Measurements from ENCODE around the gene CRYZL1. TPM values are rescaled to one million over a fixed set of nuclear protein-coding genes. Genes with fewer than 3 reads are reported as not detected.

The CRYZL1 gene
- total RNA-seq, 5 donors from 2014 or later (not counting 1 experiment from before 2014, with no cell fraction given), result 26.5 to 58.3 (median 47.8) TPM

DNA sequence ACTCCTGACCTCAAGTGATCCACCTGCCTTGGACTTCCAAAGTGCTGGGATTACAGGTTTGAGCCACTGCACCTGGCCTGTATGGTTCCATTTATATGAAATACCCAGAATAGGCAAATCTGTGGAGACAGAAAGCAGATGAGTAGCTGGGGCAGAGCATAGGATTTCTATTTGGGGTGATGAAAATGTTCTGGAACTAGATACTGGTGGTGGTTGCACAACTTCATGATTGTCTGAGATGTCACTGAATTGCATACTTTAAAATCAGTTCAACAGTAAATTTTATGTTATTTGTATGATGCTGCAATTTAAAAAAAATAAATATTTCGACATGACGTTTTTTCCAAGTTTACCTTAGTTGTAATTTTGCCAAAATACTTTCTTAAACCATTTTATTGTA is 24.6 kb upstream of the CRYZL1 start:
- Histone ChIP-seq H3K27me3 (replicated peaks in 1 of 2; ENCODE audit: control insufficient read depth in 2 of 2, extremely low read depth in 1 of 2, insufficient read depth in 2 of 2, low read length in 1 of 2) (no peaks in the 10 kb centered on the region), H3K4me3 (ENCODE audit: control insufficient read depth in 1 of 2, extremely low read depth in 1 of 2, low read length in 1 of 2) (no peak overlapping the region), H3K36me3 (ENCODE audit: control insufficient read depth in 2 of 2, extremely low read depth in 1 of 2, insufficient read depth in 1 of 2, low read length in 1 of 2) (no peaks in the 10 kb centered on the region), H3K9me3 (no peaks in the 10 kb centered on the region), H3K27ac (ENCODE audit: low read length) (no peak overlapping the region), H3K4me1 (ENCODE audit: control insufficient read depth in 1 of 2, extremely low read depth in 1 of 2, insufficient read depth in 2 of 2, low read length in 2 of 2) (no peaks in the 10 kb centered on the region)
- ATAC-seq (replicated peaks in 1 of 4) (no peak), DNase-seq (no peak)
- POLR2A ChIA-PET, result no interaction called here
- no peak overlapping the region for H3K27ac Mint-ChIP-seq
- H3K4me3 Mint-ChIP-seq, result no peak overlapping the region
- WGBS (ENCODE audit: insufficient coverage), result no CpG with 5 or more reads among the region's 2 CpGs
- CTCF ChIA-PET, result no interaction called here
- H3K4me1 Mint-ChIP-seq, result no peaks in the 10 kb centered on the region
- no peaks in the 10 kb centered on the region for H3K36me3 Mint-ChIP-seq
- peaks cover 0 to 1% (median 0%) of the 10 kb centered on the region in 3 donors for H3K9me3 Mint-ChIP-seq
- H3K27me3 Mint-ChIP-seq, result no peaks in the 10 kb centered on the region

DNA sequence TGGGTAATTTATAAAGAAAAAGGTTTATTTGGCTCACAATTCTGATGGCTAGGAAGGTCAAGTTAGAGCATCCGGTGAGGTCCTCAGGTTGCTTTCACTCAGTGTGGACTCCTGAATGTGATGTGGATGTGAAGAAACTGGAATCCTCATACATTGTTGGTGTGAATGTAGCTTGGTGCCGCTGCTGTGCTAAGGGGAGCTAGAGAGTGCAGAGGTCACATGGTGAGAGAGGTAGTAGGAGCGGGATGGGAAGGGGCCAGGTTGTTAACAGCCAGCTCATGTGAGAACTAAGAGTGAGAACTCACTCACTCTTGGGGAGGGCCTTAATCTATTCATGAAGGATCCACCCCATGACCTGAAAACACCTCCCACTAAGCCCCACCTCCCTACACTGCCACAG is 22.6 kb upstream of the CRYZL1 start:
- Histone ChIP-seq H3K36me3 (ENCODE audit: control insufficient read depth in 2 of 2, extremely low read depth in 1 of 2, insufficient read depth in 1 of 2, low read length in 1 of 2) (no peaks in the 10 kb centered on the region), H3K27ac (ENCODE audit: low read length) (no peak overlapping the region), H3K4me3 (ENCODE audit: control insufficient read depth in 1 of 2, extremely low read depth in 1 of 2, low read length in 1 of 2) (no peak overlapping the region), H3K4me1 (ENCODE audit: control insufficient read depth in 1 of 2, extremely low read depth in 1 of 2, insufficient read depth in 2 of 2, low read length in 2 of 2) (no peaks in the 10 kb centered on the region), H3K9me3 (no peaks in the 10 kb centered on the region), H3K27me3 (replicated peaks in 1 of 2; ENCODE audit: control insufficient read depth in 2 of 2, extremely low read depth in 1 of 2, insufficient read depth in 2 of 2, low read length in 1 of 2) (no peaks in the 10 kb centered on the region)
- ChIA-PET POLR2A (no interaction called here), CTCF (no interaction called here)
- no peaks in the 10 kb centered on the region for H3K36me3 Mint-ChIP-seq
- no peak overlapping the region for H3K4me3 Mint-ChIP-seq
- no peaks in the 10 kb centered on the region for H3K4me1 Mint-ChIP-seq
- 100% methylated on average over 2 of the region's 3 CpGs for WGBS (ENCODE audit: insufficient coverage)
- H3K27ac Mint-ChIP-seq, result no peak overlapping the region
- H3K9me3 Mint-ChIP-seq, result peaks cover 0 to 3% (median 0%) of the 10 kb centered on the region in 3 donors
- no peak for ATAC-seq (replicated peaks in 1 of 4)
- H3K27me3 Mint-ChIP-seq, result peaks cover 0 to 2% of the 10 kb centered on the region in 2 donors
- DNase-seq, result no peak

DNA sequence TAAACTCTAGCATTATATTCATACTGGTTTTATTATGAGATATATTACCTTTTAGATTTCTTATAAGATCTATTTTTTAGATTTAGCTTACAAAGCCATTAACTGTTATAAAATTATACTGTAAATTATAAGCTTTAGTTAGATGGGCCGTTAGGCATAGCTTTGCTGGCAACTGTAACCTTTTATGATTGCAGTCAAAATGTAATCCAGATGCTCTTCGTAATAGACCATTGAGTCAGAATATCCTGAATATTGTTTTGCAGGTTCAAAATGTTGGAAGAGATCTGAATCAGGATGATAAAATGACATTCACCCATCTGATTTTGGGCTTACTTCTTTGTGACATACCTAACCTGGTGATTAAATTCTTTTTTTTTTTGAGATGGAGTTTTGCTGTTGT is 21.7 kb upstream of the CRYZL1 start:
- peaks cover 0 to 3% (median 0%) of the 10 kb centered on the region in 3 donors for H3K9me3 Mint-ChIP-seq
- H3K27me3 Mint-ChIP-seq, result peaks cover 3 to 7% of the 10 kb centered on the region in 2 donors
- Histone ChIP-seq H3K27ac (ENCODE audit: low read length) (no peak overlapping the region), H3K9me3 (no peaks in the 10 kb centered on the region), H3K4me3 (ENCODE audit: control insufficient read depth in 1 of 2, extremely low read depth in 1 of 2, low read length in 1 of 2) (no peak overlapping the region), H3K27me3 (replicated peaks in 1 of 2; ENCODE audit: control insufficient read depth in 2 of 2, extremely low read depth in 1 of 2, insufficient read depth in 2 of 2, low read length in 1 of 2) (peaks cover 0 to 2% of the 10 kb centered on the region in 2 experiments), H3K36me3 (ENCODE audit: control insufficient read depth in 2 of 2, extremely low read depth in 1 of 2, insufficient read depth in 1 of 2, low read length in 1 of 2) (no peaks in the 10 kb centered on the region), H3K4me1 (ENCODE audit: control insufficient read depth in 1 of 2, extremely low read depth in 1 of 2, insufficient read depth in 2 of 2, low read length in 2 of 2) (no peaks in the 10 kb centered on the region)
- no CpG with 5 or more reads among the region's 2 CpGs for WGBS (ENCODE audit: insufficient coverage)
- ChIA-PET CTCF (no interaction called here), POLR2A (no interaction called here)
- no peaks in the 10 kb centered on the region for H3K4me1 Mint-ChIP-seq
- ATAC-seq (replicated peaks in 1 of 4) (no peak), DNase-seq (no peak)
- no peaks in the 10 kb centered on the region for H3K36me3 Mint-ChIP-seq
- H3K4me3 Mint-ChIP-seq, result no peak overlapping the region
- H3K27ac Mint-ChIP-seq, result no peak overlapping the region

DNA sequence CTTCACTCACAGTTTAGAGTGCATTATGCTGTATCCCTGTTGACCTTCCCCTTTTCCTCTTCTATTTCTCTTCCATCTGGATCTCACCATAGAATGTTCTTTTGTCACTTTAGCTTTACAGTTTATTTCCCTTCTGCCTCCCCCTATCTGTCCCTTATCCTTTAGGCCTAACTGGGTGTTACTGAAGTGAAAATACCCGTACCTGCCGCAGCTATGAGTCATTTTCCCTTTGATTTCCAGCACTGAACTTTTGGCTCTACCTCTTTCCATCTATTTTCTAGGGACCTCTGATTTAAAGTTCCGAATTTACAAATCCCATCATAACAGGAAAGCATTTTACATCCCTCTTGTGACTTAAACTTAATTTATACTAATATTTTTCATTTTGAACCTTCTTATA is 20.5 kb upstream of the CRYZL1 start:
- H3K9me3 Mint-ChIP-seq, result peaks cover 0 to 3% (median 0%) of the 10 kb centered on the region in 3 donors
- no peak overlapping the region for H3K4me3 Mint-ChIP-seq
- H3K4me1 Mint-ChIP-seq, result no peaks in the 10 kb centered on the region
- peaks cover 0 to 2% of the 10 kb centered on the region in 2 experiments for H3K27me3 ChIP-seq (replicated peaks in 1 of 2; ENCODE audit: control insufficient read depth in 2 of 2, extremely low read depth in 1 of 2, insufficient read depth in 2 of 2, low read length in 1 of 2)
- H3K36me3 ChIP-seq (ENCODE audit: control insufficient read depth in 2 of 2, extremely low read depth in 1 of 2, insufficient read depth in 1 of 2, low read length in 1 of 2), result no peaks in the 10 kb centered on the region
- WGBS (ENCODE audit: insufficient coverage), result 100% methylated on average over 3 of the region's 3 CpGs
- H3K27me3 Mint-ChIP-seq, result peaks cover 3 to 12% of the 10 kb centered on the region in 2 donors
- H3K4me1 ChIP-seq (ENCODE audit: control insufficient read depth in 1 of 2, extremely low read depth in 1 of 2, insufficient read depth in 2 of 2, low read length in 2 of 2), result no peaks in the 10 kb centered on the region
- H3K27ac Mint-ChIP-seq, result no peak overlapping the region
- ChIA-PET CTCF (no interaction called here), POLR2A (interaction anchor here in 1 of 2 donors (0.6 kb wide), 1 partner anchor 25 kb away, joined by 6 read pairs; no protein-coding TSS in a partner anchor)
- no peaks in the 10 kb centered on the region for H3K36me3 Mint-ChIP-seq
- H3K27ac ChIP-seq (ENCODE audit: low read length), result no peak overlapping the region
- ATAC-seq (replicated peaks in 1 of 4), result no peak
- H3K4me3 ChIP-seq (ENCODE audit: control insufficient read depth in 1 of 2, extremely low read depth in 1 of 2, low read length in 1 of 2), result no peak overlapping the region
- no peak for DNase-seq
- no peaks in the 10 kb centered on the region for H3K9me3 ChIP-seq

DNA sequence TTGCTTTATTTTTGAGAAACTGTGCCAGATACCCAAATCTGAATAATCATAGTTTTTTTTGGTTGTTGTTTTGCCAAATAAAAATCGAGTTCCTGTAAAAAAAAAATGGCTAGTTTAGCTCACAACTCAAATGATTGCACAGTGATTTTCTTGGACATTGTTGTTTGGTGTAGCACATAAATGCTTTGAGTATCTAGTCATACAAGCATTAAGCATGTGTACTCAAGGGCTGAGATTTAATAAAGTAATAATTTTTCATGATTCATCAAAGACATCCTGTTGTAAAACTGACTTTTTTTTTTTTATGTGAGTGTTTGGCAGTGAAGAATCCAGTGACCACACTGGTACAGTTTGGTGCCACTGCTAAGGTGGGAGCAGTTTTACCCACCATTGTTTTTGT is 19.6 kb upstream of the CRYZL1 start:
- Mint-ChIP-seq H3K36me3 (no peaks in the 10 kb centered on the region), H3K9me3 (peaks cover 0 to 3% (median 0%) of the 10 kb centered on the region in 3 donors), H3K4me3 (no peak overlapping the region), H3K27me3 (peaks cover 3 to 12% of the 10 kb centered on the region in 2 donors), H3K4me1 (no peaks in the 10 kb centered on the region), H3K27ac (no peak overlapping the region)
- ATAC-seq (replicated peaks in 1 of 4) (no peak), DNase-seq (no peak)
- no CpG with 5 or more reads among the region's 1 CpG for whole genome bisulfite sequencing (ENCODE audit: insufficient coverage)
- Histone ChIP-seq H3K27ac (ENCODE audit: low read length) (no peak overlapping the region), H3K9me3 (no peaks in the 10 kb centered on the region), H3K4me1 (ENCODE audit: control insufficient read depth in 1 of 2, extremely low read depth in 1 of 2, insufficient read depth in 2 of 2, low read length in 2 of 2) (no peaks in the 10 kb centered on the region), H3K4me3 (ENCODE audit: control insufficient read depth in 1 of 2, extremely low read depth in 1 of 2, low read length in 1 of 2) (no peak overlapping the region), H3K36me3 (ENCODE audit: control insufficient read depth in 2 of 2, extremely low read depth in 1 of 2, insufficient read depth in 1 of 2, low read length in 1 of 2) (no peaks in the 10 kb centered on the region), H3K27me3 (replicated peaks in 1 of 2; ENCODE audit: control insufficient read depth in 2 of 2, extremely low read depth in 1 of 2, insufficient read depth in 2 of 2, low read length in 1 of 2) (peaks cover 0 to 2% of the 10 kb centered on the region in 2 experiments)
- ChIA-PET POLR2A (no interaction called here), CTCF (no interaction called here)

DNA sequence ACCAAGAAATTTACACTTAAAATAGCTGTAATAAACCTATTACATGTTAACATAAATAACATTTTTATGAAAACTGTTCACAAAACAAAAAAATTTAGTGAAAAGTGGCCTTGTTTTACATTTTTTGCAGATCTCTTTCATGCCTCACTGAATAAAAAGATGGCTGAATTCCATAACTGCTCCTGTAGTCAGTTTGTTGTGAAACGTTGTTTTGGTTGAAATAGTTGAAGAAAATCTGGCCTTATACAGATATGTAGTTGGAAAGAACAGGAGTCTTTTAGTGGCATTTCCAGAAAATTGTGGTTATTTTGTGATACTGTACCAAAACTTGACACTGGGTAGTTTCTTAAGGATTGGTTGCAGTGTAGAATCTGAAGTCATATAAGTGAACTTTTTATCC is 18.9 kb upstream of the CRYZL1 start:
- Mint-ChIP-seq H3K4me1 (no peaks in the 10 kb centered on the region), H3K36me3 (no peaks in the 10 kb centered on the region), H3K9me3 (peaks cover 0 to 3% (median 0%) of the 10 kb centered on the region in 3 donors), H3K4me3 (no peak overlapping the region), H3K27ac (no peak overlapping the region), H3K27me3 (peaks cover 3 to 12% of the 10 kb centered on the region in 2 donors)
- Histone ChIP-seq H3K27me3 (replicated peaks in 1 of 2; ENCODE audit: control insufficient read depth in 2 of 2, extremely low read depth in 1 of 2, insufficient read depth in 2 of 2, low read length in 1 of 2) (peaks cover 0 to 2% of the 10 kb centered on the region in 2 experiments), H3K9me3 (no peaks in the 10 kb centered on the region), H3K36me3 (ENCODE audit: control insufficient read depth in 2 of 2, extremely low read depth in 1 of 2, insufficient read depth in 1 of 2, low read length in 1 of 2) (no peaks in the 10 kb centered on the region), H3K4me3 (ENCODE audit: control insufficient read depth in 1 of 2, extremely low read depth in 1 of 2, low read length in 1 of 2) (no peak overlapping the region), H3K4me1 (ENCODE audit: control insufficient read depth in 1 of 2, extremely low read depth in 1 of 2, insufficient read depth in 2 of 2, low read length in 2 of 2) (no peaks in the 10 kb centered on the region), H3K27ac (ENCODE audit: low read length) (no peak overlapping the region)
- WGBS (ENCODE audit: insufficient coverage), result 88% methylated on average over 1 of the region's 1 CpG
- DNase-seq (no peak), ATAC-seq (replicated peaks in 1 of 4) (no peak)
- CTCF ChIA-PET, result no interaction called here
- POLR2A ChIA-PET, result no interaction called here

DNA sequence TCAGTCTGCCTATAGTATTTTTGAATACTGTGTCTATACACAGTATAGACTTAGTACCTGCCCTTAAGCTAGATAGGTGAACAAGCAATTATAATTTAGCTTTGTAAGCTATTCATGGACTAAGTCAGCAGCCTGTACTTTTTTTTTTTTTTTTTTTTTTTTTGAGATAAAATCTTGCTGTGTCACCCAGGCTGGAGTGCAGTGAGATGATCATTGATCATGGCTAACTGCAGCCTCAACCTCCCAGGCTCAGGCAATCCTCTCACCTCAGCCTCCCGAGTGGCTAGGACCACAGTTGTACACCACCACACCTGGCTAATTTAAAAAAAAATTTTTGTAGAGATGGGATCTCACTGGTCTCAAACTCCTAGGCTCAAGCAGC is 18.0 kb upstream of the CRYZL1 start:
- H3K4me1 Mint-ChIP-seq, result no peaks in the 10 kb centered on the region
- H3K27me3 Mint-ChIP-seq, result peaks cover 3 to 12% of the 10 kb centered on the region in 2 donors
- no CpG with 5 or more reads among the region's 1 CpG for WGBS (ENCODE audit: insufficient coverage)
- H3K27ac ChIP-seq (ENCODE audit: low read length), result no peak overlapping the region
- no peaks in the 10 kb centered on the region for H3K4me1 ChIP-seq (ENCODE audit: control insufficient read depth in 1 of 2, extremely low read depth in 1 of 2, insufficient read depth in 2 of 2, low read length in 2 of 2)
- H3K4me3 Mint-ChIP-seq, result no peak overlapping the region
- no peak overlapping the region for H3K27ac Mint-ChIP-seq
- ChIA-PET POLR2A (interaction anchor here in 1 of 2 donors (0.6 to 0.7 kb wide), 2 partner anchors 135 to 247 kb away, joined by 4 to 6 read pairs; no protein-coding TSS in a partner anchor), CTCF (interaction anchor here in 1 of 2 donors (0.6 kb wide), 1 partner anchor 967 kb away, joined by 4 read pairs; no protein-coding TSS in a partner anchor)
- no peak for DNase-seq
- peaks cover 0 to 2% of the 10 kb centered on the region in 2 experiments for H3K27me3 ChIP-seq (replicated peaks in 1 of 2; ENCODE audit: control insufficient read depth in 2 of 2, extremely low read depth in 1 of 2, insufficient read depth in 2 of 2, low read length in 1 of 2)
- H3K4me3 ChIP-seq (ENCODE audit: control insufficient read depth in 1 of 2, extremely low read depth in 1 of 2, low read length in 1 of 2), result no peak overlapping the region
- no peaks in the 10 kb centered on the region for H3K9me3 ChIP-seq
- no peaks in the 10 kb centered on the region for H3K36me3 ChIP-seq (ENCODE audit: control insufficient read depth in 2 of 2, extremely low read depth in 1 of 2, insufficient read depth in 1 of 2, low read length in 1 of 2)
- no peak for ATAC-seq (replicated peaks in 1 of 4)
- H3K36me3 Mint-ChIP-seq, result no peaks in the 10 kb centered on the region
- peaks cover 0 to 3% (median 0%) of the 10 kb centered on the region in 3 donors for H3K9me3 Mint-ChIP-seq

Data from T-cell (primary cell).